ENCODE results near the gene ZC3H18.

Gene ZC3H18

DNA sequence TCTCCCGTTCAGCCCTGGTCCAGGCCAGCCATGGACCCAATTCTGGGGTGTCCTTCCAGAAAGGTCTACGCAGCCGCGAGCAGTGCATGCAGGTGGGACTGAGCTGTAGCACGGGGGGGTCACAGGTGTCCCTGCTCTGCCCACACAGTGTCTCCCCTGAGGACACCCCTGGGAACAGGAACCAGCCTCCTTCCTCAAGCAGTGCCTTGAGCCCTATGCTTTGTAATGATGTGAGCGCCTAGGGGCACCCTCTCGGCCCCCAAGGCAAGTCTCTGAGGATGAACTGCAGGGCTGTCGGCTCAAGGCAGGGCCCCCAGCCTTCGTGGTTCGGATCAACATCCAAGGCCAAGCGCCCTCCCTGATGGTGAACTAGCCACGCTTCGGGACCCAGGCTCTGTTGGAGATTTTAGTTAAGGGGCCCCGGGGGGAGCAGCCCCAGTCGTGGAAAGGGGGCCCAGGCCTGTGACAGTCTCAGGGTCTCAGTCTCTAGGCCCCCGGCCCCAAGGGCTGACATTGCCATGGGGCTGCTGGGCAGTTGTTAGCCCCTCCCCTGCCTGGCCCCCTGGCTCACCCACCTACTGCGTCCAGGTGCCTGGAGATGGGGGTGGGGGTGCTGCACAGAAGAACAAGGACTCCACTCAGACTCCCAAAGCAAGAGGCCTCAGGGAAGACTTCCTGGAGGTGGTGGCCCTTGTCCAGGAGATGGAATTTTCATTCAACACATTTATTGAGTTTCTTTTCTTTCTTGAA lies 70.5 kb downstream of the ZC3H18 start:
- H3K27me3 Mint-ChIP-seq: peaks cover 58% of the 10 kb centered on the region
- peaks cover 30% of the 10 kb centered on the region for H3K36me3 Mint-ChIP-seq
- no peak overlapping the region for H3K4me3 Mint-ChIP-seq
- peaks cover 1% of the 10 kb centered on the region for H3K9me3 Mint-ChIP-seq
- DNase-seq: no peak
- peaks cover 51% of the 10 kb centered on the region for H3K4me1 Mint-ChIP-seq
- CTCF ChIA-PET: no interaction called here
- H3K27ac Mint-ChIP-seq: peak overlapping the region; percentile 60

DNA sequence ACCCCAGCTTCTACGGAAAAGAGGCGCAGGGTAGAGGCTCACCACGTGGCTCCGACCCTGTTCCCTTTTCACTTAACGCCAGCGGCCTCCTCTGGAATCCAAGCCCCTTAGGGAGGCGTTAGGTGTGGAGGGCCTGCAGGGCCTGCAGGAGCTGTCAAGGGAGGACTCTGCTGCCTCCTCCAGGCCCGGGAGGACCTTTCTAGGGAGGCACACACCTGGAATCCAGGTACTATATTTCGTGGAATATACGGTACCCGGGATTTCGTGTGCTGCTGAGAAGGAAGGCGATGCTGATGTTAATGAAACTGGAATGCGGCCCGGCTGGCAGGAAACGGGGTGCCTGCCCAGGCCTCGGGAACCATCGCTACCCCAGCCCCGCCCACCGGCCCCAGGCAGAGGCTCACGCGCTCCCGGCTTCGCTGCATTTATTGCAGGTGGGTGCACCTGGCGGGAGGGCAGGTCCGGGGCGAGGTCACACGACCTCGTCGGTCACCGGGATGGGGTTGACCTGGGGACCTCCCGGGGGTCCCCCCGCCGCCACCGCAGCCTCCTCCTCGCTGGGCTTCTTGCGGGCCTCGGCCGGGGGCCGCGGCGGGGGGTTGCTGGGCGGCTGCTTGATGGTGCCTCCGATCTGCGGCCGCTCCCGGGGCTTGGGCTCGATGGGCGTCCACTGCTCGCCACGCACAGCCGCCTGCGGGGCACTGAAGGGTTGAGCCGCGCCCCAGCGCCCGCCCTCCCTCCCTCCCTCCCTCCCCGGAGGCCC lies 72.9 kb downstream of the ZC3H18 start:
- CTCF ChIA-PET: no interaction called here
- H3K36me3 Mint-ChIP-seq: peaks cover 28% of the 10 kb centered on the region

DNA sequence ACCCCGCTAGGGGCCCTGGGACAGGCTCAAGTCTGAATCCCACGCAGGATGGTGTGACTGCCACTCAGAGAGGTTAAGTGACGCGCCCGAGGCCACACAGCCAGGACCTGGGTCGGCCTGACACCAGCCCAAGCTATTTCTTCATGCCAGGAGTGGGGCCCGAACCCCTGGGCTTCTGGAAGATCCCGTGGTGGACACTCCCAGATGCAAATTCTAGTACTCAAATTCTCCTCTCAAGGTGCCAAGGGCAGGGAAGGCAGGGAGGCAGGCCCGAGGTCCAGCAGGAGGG lies 73.4 kb downstream of the ZC3H18 start:
- CTCF ChIA-PET: no interaction called here
- no peak overlapping the region for H3K4me3 Mint-ChIP-seq
- H3K4me1 Mint-ChIP-seq: peaks cover 30% of the 10 kb centered on the region

More for the DNA sequence above, 72.9 kb downstream of the ZC3H18 start:
- no peaks in the 10 kb centered on the region for H3K9me3 Mint-ChIP-seq
- no peak overlapping the region for H3K27ac Mint-ChIP-seq
- H3K27me3 Mint-ChIP-seq: peaks cover 34% of the 10 kb centered on the region
- peaks cover 31% of the 10 kb centered on the region for H3K4me1 Mint-ChIP-seq
- H3K4me3 Mint-ChIP-seq: no peak overlapping the region
- no peak for DNase-seq

DNA sequence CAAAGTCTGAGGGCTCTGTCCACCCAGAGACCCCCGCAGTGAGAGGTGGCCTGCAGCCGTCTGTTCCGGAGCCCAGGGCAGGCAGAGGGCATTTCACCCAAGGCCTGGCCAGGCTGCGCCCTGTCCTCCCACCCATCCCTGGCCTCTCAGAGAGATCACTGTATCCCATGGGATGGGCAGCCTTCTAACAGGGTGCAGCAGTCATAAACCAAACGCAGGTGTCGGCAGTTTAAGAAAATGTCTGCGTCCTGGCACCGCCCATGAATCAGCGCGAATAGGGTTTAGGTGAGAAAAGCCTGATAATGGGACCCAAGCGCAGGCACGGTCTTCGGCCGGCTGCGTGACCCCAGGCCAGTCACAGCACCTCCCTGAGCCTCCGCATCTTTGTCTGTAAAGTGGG lies 75.3 kb downstream of the ZC3H18 start:
- Mint-ChIP-seq H3K27me3 (peaks cover 11% of the 10 kb centered on the region), H3K36me3 (peaks cover 37% of the 10 kb centered on the region), H3K9me3 (no peaks in the 10 kb centered on the region), H3K4me3 (no peak overlapping the region), H3K27ac (no peak overlapping the region), H3K4me1 (peaks cover 29% of the 10 kb centered on the region)
- CTCF ChIA-PET: no interaction called here
- no peak for DNase-seq

More for the DNA sequence above, 73.4 kb downstream of the ZC3H18 start:
- no peak for DNase-seq
- Mint-ChIP-seq H3K27me3 (peaks cover 29% of the 10 kb centered on the region), H3K36me3 (peaks cover 28% of the 10 kb centered on the region), H3K27ac (no peak overlapping the region), H3K9me3 (no peaks in the 10 kb centered on the region)

DNA sequence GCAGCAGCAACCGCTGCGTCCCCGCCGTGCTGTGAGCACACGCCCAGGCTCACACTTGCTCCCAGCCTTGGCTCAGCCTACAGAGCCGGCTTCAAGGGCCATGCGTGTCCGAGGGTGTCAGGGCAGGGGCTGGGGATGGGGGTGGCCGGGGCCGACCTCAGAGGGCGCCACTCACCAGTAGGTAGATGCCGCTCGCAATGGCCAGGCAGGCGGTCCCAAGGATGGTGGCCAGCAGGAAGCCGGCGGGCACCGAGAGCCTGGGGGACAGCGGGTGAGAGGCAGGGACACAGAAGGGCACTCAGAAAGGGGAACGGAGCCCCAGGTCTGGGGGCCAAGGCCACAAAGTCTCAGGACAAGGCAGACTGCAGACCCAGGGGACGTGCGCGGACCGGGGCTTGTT lies 75.7 kb downstream of the ZC3H18 start:
- Mint-ChIP-seq H3K4me3 (no peak overlapping the region), H3K27ac (no peak overlapping the region), H3K27me3 (peaks cover 6% of the 10 kb centered on the region), H3K4me1 (peaks cover 28% of the 10 kb centered on the region), H3K9me3 (no peaks in the 10 kb centered on the region), H3K36me3 (peaks cover 39% of the 10 kb centered on the region)
- CTCF ChIA-PET: no interaction called here
- DNase-seq: no peak

DNA sequence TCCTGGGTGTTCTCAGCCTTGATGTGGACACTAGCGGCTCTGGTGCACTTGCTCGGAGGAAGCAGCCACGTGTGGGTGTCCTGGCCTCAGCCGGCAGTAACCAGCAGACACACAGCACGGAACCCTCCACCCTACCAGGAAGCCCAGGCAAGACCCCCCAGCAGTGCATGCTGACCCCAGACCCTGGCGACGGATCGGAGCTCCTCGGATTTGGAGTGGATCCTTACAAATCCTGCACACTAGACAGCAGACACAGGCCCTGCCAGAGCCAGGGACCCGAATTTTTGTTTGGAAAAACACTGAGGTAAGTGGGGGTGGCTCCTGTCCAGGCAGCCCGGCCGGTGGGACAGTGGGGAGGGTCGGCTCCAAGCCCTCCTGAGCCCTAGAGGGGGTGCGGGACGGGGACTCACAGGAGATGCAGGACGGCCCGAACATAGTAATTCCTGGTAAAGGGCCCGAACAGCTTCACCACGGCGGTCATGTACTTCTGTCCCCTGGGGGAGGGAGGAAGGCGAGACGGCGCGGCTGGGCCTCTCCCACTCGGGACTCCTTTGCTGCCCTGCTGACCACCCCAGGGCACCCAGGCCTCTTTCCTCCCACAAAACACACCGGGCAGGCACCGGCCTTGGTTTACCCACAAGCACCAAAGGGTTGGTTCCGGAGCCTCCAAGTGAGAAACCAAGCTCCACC lies 76.3 kb downstream of the ZC3H18 start:
- H3K36me3 Mint-ChIP-seq: peaks cover 39% of the 10 kb centered on the region
- no peaks in the 10 kb centered on the region for H3K9me3 Mint-ChIP-seq
- CTCF ChIA-PET: no interaction called here
- H3K27me3 Mint-ChIP-seq: peaks cover under 1% of the 10 kb centered on the region
- no peak overlapping the region for H3K27ac Mint-ChIP-seq
- H3K4me3 Mint-ChIP-seq: no peak overlapping the region
- peaks cover 31% of the 10 kb centered on the region for H3K4me1 Mint-ChIP-seq
- no peak for DNase-seq

DNA sequence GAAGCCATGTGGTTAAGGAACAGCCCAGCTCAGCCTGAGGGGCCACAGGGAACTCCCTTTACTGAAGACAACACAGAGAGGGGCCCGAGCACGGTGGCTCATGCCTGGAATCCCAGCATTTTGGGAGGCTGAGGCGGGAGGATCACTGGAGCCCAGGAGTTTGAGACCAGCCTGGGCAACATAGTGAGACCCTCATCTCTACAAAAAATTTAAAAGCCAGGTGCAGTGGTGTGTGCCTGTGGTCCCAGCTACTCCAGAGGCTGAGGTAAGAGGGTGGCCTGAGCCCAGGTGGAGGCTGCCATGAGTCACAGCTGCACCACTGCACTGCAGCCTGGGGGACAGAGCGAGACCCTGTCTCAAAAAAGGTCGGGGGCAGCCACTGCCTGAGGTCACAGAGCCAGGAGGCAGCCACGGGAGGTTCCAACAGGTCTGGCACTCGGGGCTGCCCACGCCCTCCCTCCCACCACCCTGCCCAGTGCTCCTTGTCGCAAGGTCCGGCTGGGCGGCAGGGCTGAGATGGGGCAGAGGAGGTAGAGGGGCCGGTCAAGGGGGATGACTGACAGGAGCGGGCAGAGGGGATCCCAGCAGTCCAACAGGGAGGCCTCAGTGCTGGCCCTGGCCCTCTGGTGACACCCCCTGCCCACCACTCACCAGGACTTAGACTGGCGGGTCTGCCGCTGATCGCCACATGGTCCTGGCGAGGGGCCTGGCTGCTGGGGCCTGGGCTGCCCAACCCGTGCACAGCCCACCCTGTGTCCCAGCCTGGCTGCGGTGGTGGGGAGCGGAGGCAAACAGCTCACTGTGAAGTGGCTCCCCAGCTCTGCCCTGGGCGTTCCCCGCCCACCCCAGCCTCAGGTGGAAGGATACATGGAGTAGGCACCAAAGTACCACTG lies 77.2 kb downstream of the ZC3H18 start:
- H3K9me3 Mint-ChIP-seq: no peaks in the 10 kb centered on the region

DNA sequence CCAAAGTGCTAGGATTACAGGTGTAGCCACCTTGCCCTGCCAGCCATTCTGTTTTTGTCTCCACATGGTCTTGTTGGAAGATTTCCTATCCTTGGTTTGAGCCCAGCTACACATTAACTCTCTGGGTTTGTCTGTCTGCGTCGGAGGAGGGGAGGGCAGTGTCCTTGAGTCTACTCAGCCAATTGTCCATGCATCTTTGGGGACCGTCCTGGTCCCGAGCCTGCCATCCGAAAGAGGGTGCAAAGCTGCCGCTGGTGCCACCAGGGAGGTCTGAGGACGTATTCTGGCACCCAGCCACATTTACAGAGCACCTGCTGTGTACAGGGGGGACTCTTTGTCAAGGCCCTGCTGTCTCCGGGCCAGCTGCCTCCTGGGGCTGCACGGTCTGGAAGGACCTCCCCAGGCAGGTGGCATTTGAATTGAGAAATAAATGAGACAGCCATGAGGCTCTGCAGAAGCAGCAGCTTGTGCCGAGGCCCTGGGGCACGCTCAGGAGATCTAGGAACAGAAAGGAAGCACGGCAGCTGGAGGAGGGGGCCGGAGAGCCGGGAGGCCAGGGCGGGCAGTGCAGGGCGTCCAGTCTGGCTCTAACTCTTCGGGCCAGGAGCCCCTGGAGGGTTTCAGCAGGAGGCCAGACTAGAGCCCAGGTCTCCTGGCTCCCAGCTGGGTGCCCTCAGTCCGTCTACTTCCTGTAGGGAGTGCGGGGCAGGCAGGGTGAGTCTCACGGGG lies 79.2 kb downstream of the ZC3H18 start:
- Mint-ChIP-seq H3K4me1 (peaks cover 34% of the 10 kb centered on the region), H3K27me3 (no peaks in the 10 kb centered on the region), H3K27ac (peak overlapping the region; percentile 93), H3K9me3 (no peaks in the 10 kb centered on the region), H3K36me3 (peaks cover 27% of the 10 kb centered on the region), H3K4me3 (peak overlapping the region; percentile 92)
- DNase-seq: no peak
- CTCF ChIA-PET: no interaction called here

More for the DNA sequence above, 77.2 kb downstream of the ZC3H18 start:
- Mint-ChIP-seq H3K4me1 (peaks cover 33% of the 10 kb centered on the region), H3K27ac (peak overlapping the region; percentile 33), H3K27me3 (no peaks in the 10 kb centered on the region), H3K4me3 (no peak overlapping the region), H3K36me3 (peaks cover 33% of the 10 kb centered on the region)
- DNase-seq: no peak
- CTCF ChIA-PET: no interaction called here

DNA sequence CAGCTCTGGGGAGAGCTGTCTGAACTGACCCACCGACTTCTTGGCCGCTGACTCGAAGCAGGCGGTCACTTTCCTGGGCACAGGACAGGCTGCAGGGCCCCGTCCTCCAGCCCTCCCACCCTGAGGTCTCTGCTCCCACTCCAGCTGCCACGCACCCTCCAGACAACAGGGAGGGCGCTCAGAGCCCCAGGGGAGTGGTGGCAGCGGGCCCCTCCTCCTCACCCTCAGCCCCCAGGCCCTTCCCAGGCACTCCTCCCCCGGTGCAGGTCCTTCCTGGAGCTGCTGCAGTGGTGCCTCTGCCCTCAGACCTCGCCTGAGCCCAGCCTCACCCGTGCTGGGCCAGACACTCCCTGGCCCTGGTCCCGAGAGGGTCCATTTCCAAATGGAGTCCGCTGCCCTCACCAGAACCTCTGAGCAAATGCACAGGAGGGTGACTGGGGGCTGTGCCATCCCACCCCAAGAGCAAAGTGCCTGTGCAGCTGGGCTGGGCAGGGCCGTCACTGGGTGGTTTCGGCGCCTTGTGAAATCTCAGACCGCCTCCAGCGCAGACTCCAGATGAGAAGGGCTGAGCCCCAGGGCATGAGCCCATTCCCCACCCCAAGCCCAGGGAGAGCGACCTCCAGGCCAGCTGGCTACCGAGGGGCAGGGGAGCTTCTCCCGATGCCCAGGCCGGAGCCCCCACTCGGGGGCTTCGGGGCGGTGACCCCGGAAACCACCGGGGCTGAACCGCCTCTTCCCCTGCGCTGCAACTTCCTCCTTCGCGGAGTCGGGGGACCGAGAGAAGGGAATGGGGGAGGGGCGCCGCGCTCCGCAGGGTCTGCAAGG lies 79.9 kb downstream of the ZC3H18 start:
- DNase-seq: peak; percentile 72

DNA sequence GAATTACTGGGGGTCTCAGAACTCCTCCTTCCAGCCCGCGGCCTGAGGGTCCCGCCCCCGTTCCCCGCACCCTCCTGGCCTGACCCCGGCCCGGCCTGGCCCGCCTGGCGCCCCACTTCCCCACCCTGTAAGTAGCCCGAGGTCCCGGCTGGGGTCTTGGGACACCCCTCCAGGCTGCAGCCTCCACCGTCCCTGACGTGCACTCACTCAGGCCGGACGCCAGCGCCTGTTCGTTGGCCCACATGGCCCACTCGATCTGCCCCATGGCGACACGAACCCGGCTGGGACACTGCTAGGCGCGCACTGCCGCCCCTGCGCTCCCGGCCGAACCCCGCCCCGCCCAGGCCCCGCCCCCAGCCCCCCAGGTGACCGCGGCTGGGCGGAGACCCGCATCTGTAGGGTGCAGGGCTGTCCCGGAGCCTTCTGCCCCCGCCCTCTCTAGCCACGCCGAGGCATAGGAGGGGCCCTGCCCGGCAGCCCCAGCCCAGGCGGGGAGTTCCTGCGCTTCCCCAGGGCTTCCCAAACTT lies 80.6 kb downstream of the ZC3H18 start, which contains the start of gene CYBA:
Gene CYBA, minus strand, starts transcription at position 305 of the 527 bp plus-strand sequence. Its CDS starts 40 bp downstream, at position 265.
- peak within 1 kb of the TSS; percentile 93 for H3K27ac Mint-ChIP-seq
- CTCF ChIA-PET: no interaction called here
- peak; percentile 92 for DNase-seq
- peaks cover 22% of the 10 kb centered on the region for H3K36me3 Mint-ChIP-seq
- H3K4me1 Mint-ChIP-seq: peaks cover 28% of the 10 kb centered on the region
- peak within 1 kb of the TSS; percentile 92 for H3K4me3 Mint-ChIP-seq
- no peaks in the 10 kb centered on the region for H3K27me3 Mint-ChIP-seq
- H3K9me3 Mint-ChIP-seq: no peaks in the 10 kb centered on the region

More for the DNA sequence above, 79.9 kb downstream of the ZC3H18 start:
- Mint-ChIP-seq H3K4me1 (peaks cover 31% of the 10 kb centered on the region), H3K9me3 (no peaks in the 10 kb centered on the region), H3K36me3 (peaks cover 24% of the 10 kb centered on the region), H3K27me3 (no peaks in the 10 kb centered on the region), H3K27ac (peak overlapping the region; percentile 93), H3K4me3 (peak overlapping the region; percentile 92)
- CTCF ChIA-PET: no interaction called here

DNA sequence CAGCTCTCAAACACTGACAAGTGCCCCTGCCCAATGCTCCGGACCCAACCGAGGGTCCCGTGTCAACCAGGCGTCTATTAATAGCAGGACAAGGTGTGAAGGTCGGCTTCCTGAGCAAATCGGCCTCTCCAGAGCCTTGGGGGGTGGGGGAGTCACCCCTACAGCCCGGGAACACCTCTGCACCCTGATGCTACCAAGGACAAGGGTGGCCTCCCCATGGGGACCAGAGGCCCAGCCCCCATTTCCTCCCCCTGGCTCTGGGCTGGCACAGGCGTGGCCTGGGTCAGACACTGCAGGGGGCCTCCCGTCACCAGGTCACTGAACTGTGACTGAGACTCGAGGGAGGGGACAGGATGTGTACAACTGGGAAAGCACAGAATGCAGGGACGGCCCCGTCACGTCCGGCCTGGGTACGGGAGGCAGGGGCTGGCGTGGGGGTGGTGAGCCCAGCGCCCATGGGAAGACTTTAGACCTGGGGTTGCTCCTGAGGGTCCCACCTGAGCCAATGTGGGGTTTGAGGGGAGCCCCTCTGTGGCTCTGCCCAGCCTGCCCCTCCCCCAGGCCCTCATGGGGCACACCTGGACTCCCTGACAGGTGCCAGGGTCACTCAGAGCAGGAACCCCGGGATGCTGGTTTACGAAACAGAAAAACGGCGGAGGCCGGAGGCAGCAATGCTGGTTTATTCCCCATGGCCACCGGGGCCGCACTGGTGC lies 81.2 kb downstream of the ZC3H18 start:
- CTCF ChIA-PET: no interaction called here
- DNase-seq: peak; percentile 91
- peaks cover 28% of the 10 kb centered on the region for H3K4me1 Mint-ChIP-seq
- H3K27ac Mint-ChIP-seq: peak overlapping the region; percentile 93
- no peaks in the 10 kb centered on the region for H3K9me3 Mint-ChIP-seq
- H3K27me3 Mint-ChIP-seq: no peaks in the 10 kb centered on the region
- H3K36me3 Mint-ChIP-seq: peaks cover 23% of the 10 kb centered on the region
- peak overlapping the region; percentile 92 for H3K4me3 Mint-ChIP-seq

Data from activated naive CD4-positive, alpha-beta T cell treated with anti-CD3 and anti-CD28 coated beads, Interleukin-2, amount 10 ng/mL, durations not matched to agents 7 days and 5 days (primary cell).